SK-N-SH (cell line): ENCODE measurements around the gene BABAM1.

Source experiments
- CTCF ChIP-seq: fragments of 200-600 bp; sonication (generic); IDR thresholded peaks from 2 replicates; pipeline ENCODE4 v1.6.1; 2017; ENCODE audit warnings: antibody characterized with exemption, mild to moderate bottlenecking, moderate library complexity
- POLR2AphosphoS5 ChIP-seq: IDR thresholded peaks from 2 replicates; pipeline ENCODE4 v1.6.1; 2012; ENCODE audit warnings: low read depth, low read length
- RAD21 ChIP-seq: IDR thresholded peaks from 2 replicates; pipeline ENCODE4 v1.6.1; 2012; ENCODE audit warnings: mild to moderate bottlenecking, low read length
- REST ChIP-seq: IDR thresholded peaks from 2 replicates; pipeline ENCODE4 v1.6.1; 2012; ENCODE audit warnings: mild to moderate bottlenecking, low read depth, low read length, moderate library complexity
- SIN3A ChIP-seq: IDR thresholded peaks from 2 replicates; pipeline ENCODE4 v1.6.1; 2012; ENCODE audit warnings: low read depth, mild to moderate bottlenecking, low read length, moderate library complexity, borderline replicate concordance
- SMC3 ChIP-seq: IDR thresholded peaks from 2 replicates; pipeline ENCODE4 v1.6.1; 2012; ENCODE audit warnings: low read depth, low read length, improper control_type of control experiment
- YY1 ChIP-seq: IDR thresholded peaks from 2 replicates; pipeline ENCODE4 v1.4.0; 2012; ENCODE audit warnings: low read depth, mild to moderate bottlenecking
- ZBTB33 ChIP-seq: IDR thresholded peaks from 2 replicates; pipeline ENCODE4 v1.4.0; 2012; ENCODE audit warnings: low read depth, borderline replicate concordance

GRCh38 chr19:17296273-17296672 is 29.0 kb downstream of the BABAM1 start:
- TF ChIP-seq CTCF (peak; percentile 26; the same call in 1 of the 2 replicates), SMC3 (no peak), RAD21 (0 out of 2 replicates have a peak, but pooled peaks have one; percentile 15), SIN3A (no peak), POLR2AphosphoS5 (no peak), YY1 (no peak), ZBTB33 (no peak), REST (no peak)
